IMR-90 (cell line): ENCODE measurements around the gene SLC5A11. TPM values are rescaled to one million over a fixed set of nuclear protein-coding genes. Genes with fewer than 3 reads are reported as not detected.

Experiments
- ATAC-seq: fragments of 200-7000 bp; cut with Tn5 transposase; 2 replicates; pipeline ENCODE4 v1.9.1; 2020; ENCODE audit warnings: low read depth, mild to moderate bottlenecking, moderate library complexity
- BruUV-seq: library from RNA; stranded (reverse); fragments of 400-500 nt; replicated peaks from 2 replicates; lab custom pipeline; 2021; lab: Mats Ljungman, UMichigan
- CTCF ChIA-PET: fragments of 300-600 bp; formaldehyde crosslinking; extraction: SDS; loops from one replicate; lab custom pipeline; 2021; ENCODE audit warnings: antibody characterized with exemption; lab: Yijun Ruan, JAX
- POLR2A ChIA-PET: fragments of 300-600 bp; sonication (Branson Sonifier 250); formaldehyde crosslinking; loops from one replicate; lab custom pipeline; 2022; ENCODE audit warnings: antibody characterized with exemption; ENCODE audit not compliant: unreplicated experiment; lab: Charles Lee
- DNase-seq: peaks from one replicate; pipeline ENCODE4 v3.0.0; 2013
- H2AFZ ChIP-seq: replicated peaks from 2 replicates; pipeline ENCODE3; 2013; ENCODE audit warnings: low read length, mild to moderate bottlenecking; ENCODE audit not compliant: poor library complexity
- H2AK5ac ChIP-seq: 2 replicates; pipeline ENCODE4 v1.6.1; 2013; ENCODE audit warnings: low read depth, low read length, inconsistent platforms
- H2AK9ac ChIP-seq: replicated peaks from 2 replicates; pipeline ENCODE3; 2013; ENCODE audit warnings: mild to moderate bottlenecking, low read depth, low read length, moderate library complexity; ENCODE audit not compliant: poor library complexity
- H2BK120ac ChIP-seq: 2 replicates; pipeline ENCODE4 v1.6.1; 2013; ENCODE audit warnings: low read depth, low read length, inconsistent platforms
- H2BK15ac ChIP-seq: 3 replicates; pipeline ENCODE4 v1.6.1; 2013; ENCODE audit warnings: low read depth, low read length, inconsistent platforms
- H2BK20ac ChIP-seq: 2 replicates; pipeline ENCODE4 v1.6.1; 2013; ENCODE audit warnings: low read depth, mild to moderate bottlenecking, inconsistent platforms, low read length, moderate library complexity
- H2BK5ac ChIP-seq: 2 replicates; pipeline ENCODE4 v1.6.1; 2013; ENCODE audit warnings: mild to moderate bottlenecking, low read depth, low read length, inconsistent platforms; ENCODE audit not compliant: poor library complexity, severe bottlenecking
- H3K14ac ChIP-seq: replicated peaks from 2 replicates; pipeline ENCODE4 v1.6.1; 2013; ENCODE audit warnings: low read depth, low read length, inconsistent platforms
- H3K18ac ChIP-seq: 2 replicates; pipeline ENCODE4 v1.6.1; 2013; ENCODE audit warnings: low read depth, low read length, control low read depth
- H3K23ac ChIP-seq: 2 replicates; pipeline ENCODE4 v1.6.1; 2013; ENCODE audit warnings: low read depth, low read length, inconsistent platforms
- H3K27ac ChIP-seq: 2 replicates; pipeline ENCODE4 v1.5.1; 2013; ENCODE audit warnings: mild to moderate bottlenecking, control low read depth, low read length; ENCODE audit not compliant: insufficient read depth
- H3K27me3 ChIP-seq: 2 replicates; pipeline ENCODE4 v1.6.1; 2013; ENCODE audit warnings: low read length; ENCODE audit not compliant: control insufficient read depth, insufficient read depth
- H3K36me3 ChIP-seq: 2 replicates; pipeline ENCODE4 v1.6.1; 2013; ENCODE audit warnings: low read length, mixed read lengths; ENCODE audit not compliant: control insufficient read depth, insufficient read depth
- H3K4ac ChIP-seq: 2 replicates; pipeline ENCODE4 v1.6.1; 2013; ENCODE audit warnings: low read depth, low read length, inconsistent platforms
- H3K4me1 ChIP-seq: 2 replicates; pipeline ENCODE4 v1.6.1; 2013; ENCODE audit warnings: low read length, mixed read lengths; ENCODE audit not compliant: control insufficient read depth, insufficient read depth
- H3K4me2 ChIP-seq: 2 replicates; pipeline ENCODE4 v1.6.1; 2013; ENCODE audit warnings: low read depth, mild to moderate bottlenecking, control low read depth, low read length, moderate library complexity
- H3K4me3 ChIP-seq: 2 replicates; pipeline ENCODE4 v1.5.1; 2013; ENCODE audit warnings: low read depth, mild to moderate bottlenecking, control low read depth, low read length, moderate library complexity; ENCODE audit not compliant: insufficient read depth
- H3K56ac ChIP-seq: 2 replicates; pipeline ENCODE4 v1.6.1; 2013; ENCODE audit warnings: low read length, inconsistent platforms; ENCODE audit not compliant: insufficient read depth; ENCODE audit errors: extremely low read depth
- H3K79me1 ChIP-seq, 2 experiments: 2 replicates each; pipeline ENCODE4 v1.6.1; 2013; ENCODE audit warnings: low read length in 2 of 2, inconsistent platforms in 1 of 2, low read depth in 1 of 2
- H3K9ac ChIP-seq: 2 replicates; pipeline ENCODE4 v1.6.1; 2013; ENCODE audit warnings: low read depth, low read length, control low read depth
- H3K9me1 ChIP-seq: 2 replicates; pipeline ENCODE4 v1.6.1; 2013; ENCODE audit warnings: low read length, inconsistent platforms; ENCODE audit not compliant: insufficient read depth
- H3K9me3 ChIP-seq: 2 replicates; pipeline ENCODE4 v1.6.1; 2013; ENCODE audit warnings: low read length; ENCODE audit not compliant: control insufficient read depth, insufficient read depth
- H4K20me1 ChIP-seq: 2 replicates; pipeline ENCODE4 v1.6.1; 2013; ENCODE audit warnings: low read length, inconsistent platforms; ENCODE audit not compliant: insufficient read depth
- H4K5ac ChIP-seq: 2 replicates; pipeline ENCODE4 v1.6.1; 2013; ENCODE audit warnings: mild to moderate bottlenecking, low read depth, low read length, control low read depth
- H4K8ac ChIP-seq, 2 experiments: 2 replicates each; pipeline ENCODE4 v1.6.1; 2013; ENCODE audit warnings: low read depth in 2 of 2, low read length in 2 of 2, control low read depth in 1 of 2, inconsistent platforms in 1 of 2
- H4K91ac ChIP-seq: 2 replicates; pipeline ENCODE4 v1.6.1; 2013; ENCODE audit warnings: low read depth, low read length, inconsistent platforms; ENCODE audit not compliant: insufficient read depth
- MAFK ChIP-seq: IDR thresholded peaks from 2 replicates; pipeline ENCODE4 v1.6.1; 2012; ENCODE audit warnings: low read depth, low read length, improper control_type of control experiment
- RAD21 ChIP-seq: IDR thresholded peaks from 2 replicates; pipeline ENCODE4 v1.6.1; 2012; ENCODE audit warnings: low read length, improper control_type of control experiment
- RFX5 ChIP-seq: IDR thresholded peaks from 2 replicates; pipeline ENCODE4 v1.8.0; 2012; ENCODE audit warnings: low read depth, mild to moderate bottlenecking, low read length, moderate library complexity
- WGBS, 2 experiments: methylation state at CpG; one replicate each; pipeline versions ENCODE4 v1.1.5 to v1.1.7; 2013; ENCODE audit warnings: missing lambda C conversion rate in 2 of 2; ENCODE audit not compliant: insufficient read length in 1 of 2; ENCODE audit errors: extremely low coverage in 2 of 2; 5-methylcytosine and 5-hydroxymethylcytosine counted together
- dilution Hi-C: fragments of 300-500 bp; cut with HindIII; formaldehyde crosslinking; loops from one replicate; pipeline ENCODE4 v1.14.3; 2018; ENCODE audit warnings: low sequenced_read_pairs; ENCODE audit not compliant: unreplicated experiment
- in situ Hi-C: fragments of 300-500 bp; cut with MboI; formaldehyde crosslinking; loops from 3 replicates; pipeline ENCODE4 v1.14.3; 2019; ENCODE audit warnings: low sequenced_read_pairs, inconsistent platforms, mixed read lengths
- intact Hi-C: fragments of 100-400 bp; cut with micrococcal nuclease; formaldehyde crosslinking; loops from 2 replicates; pipeline ENCODE4 v1.10.0; 2022
- polyA plus RNA-seq, 3 experiments: library from polyadenylated mRNA; depleted of rRNA; stranded (reverse); fragments of >200 nt; gene quantifications; 2 replicates each; pipeline ENCODE4 v1.2.3, GENCODE V29; 2012; ENCODE audit warnings: low replicate concordance in 1 of 3
- total RNA-seq: library from RNA; depleted of rRNA; stranded (reverse); fragments of >200 nt; gene quantifications from 2 replicates; pipeline ENCODE4 v1.2.3, GENCODE V29; 2012
- TF ChIP-seq, protein P1 (sequence below): conservative IDR thresholded peaks from 2 replicates; pipeline ENCODE4 v1.5.1; 2012; ENCODE audit warnings: mild to moderate bottlenecking, low read depth, low read length, improper control_type of control experiment

Gene SLC5A11
- total and polyA plus RNA-seq, 2 of the 4 experiments (the other 2 are of a cell fraction), result under 0.01 TPM; not detected in 1

DNA sequence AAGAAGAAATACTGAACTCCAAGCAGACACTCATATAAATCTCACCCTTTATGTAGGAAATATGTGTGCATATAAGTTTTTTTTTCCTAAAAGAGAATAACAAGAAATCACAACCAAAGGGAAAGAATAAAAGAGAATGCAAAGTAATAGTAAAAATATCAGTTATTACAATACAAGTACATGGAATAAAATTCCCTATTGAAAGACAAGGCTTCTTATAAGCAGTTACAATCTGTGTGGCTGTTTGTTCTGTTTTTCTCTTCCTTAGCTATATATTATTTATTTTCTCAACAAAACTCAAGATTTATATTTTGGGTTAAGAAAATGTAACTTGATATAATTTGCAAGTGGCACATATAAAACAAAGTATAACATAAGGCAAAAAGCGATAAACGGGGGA lies 41.7 kb downstream of the SLC5A11 start:
- intact Hi-C loops, result no loop called here
- H3K23ac ChIP-seq, result no peak overlapping the region
- POLR2A ChIA-PET, result no interaction called here

More for the DNA sequence above, 41.7 kb downstream of the SLC5A11 start:
- in situ Hi-C loops (no loop called here), dilution Hi-C loops (no loop called here)
- no peaks in the 10 kb centered on the region for H3K79me1 ChIP-seq
- no peak overlapping the region for H4K91ac ChIP-seq
- DNase-seq (no peak), ATAC-seq (no peak)
- BruUV-seq, result no TSS peak
- peaks cover 5% of the 10 kb centered on the region; the same call in 1 of the 2 replicates for H3K27me3 ChIP-seq
- H3K14ac ChIP-seq, result no peak overlapping the region
- H3K27ac ChIP-seq, result no peak overlapping the region
- H3K9me3 ChIP-seq, result peaks cover 3% of the 10 kb centered on the region; the same call in 1 of the 2 replicates
- no peaks in the 10 kb centered on the region for H4K20me1 ChIP-seq
- no peaks in the 10 kb centered on the region for H3K36me3 ChIP-seq
- H2AK5ac ChIP-seq, result no peak overlapping the region
- no peak overlapping the region for H2BK15ac ChIP-seq
- no peak overlapping the region for H3K9ac ChIP-seq
- H3K4ac ChIP-seq, result no peak overlapping the region
- no peak overlapping the region for H3K4me2 ChIP-seq
- H3K4me3 ChIP-seq, result no peak overlapping the region
- H2BK20ac ChIP-seq, result no peak overlapping the region
- no peak overlapping the region for H2BK120ac ChIP-seq
- no CpG with 5 or more reads among the region's 2 CpGs for WGBS, 2 experiments
- no peak overlapping the region for H3K18ac ChIP-seq
- H3K56ac ChIP-seq, result no peak overlapping the region
- H2AK9ac ChIP-seq, result no peak overlapping the region
- H3K4me1 ChIP-seq, result no peaks in the 10 kb centered on the region; the same call in 1 of the 2 replicates
- no peaks in the 10 kb centered on the region; the same call in 1 of the 2 replicates for H3K9me1 ChIP-seq
- H2BK5ac ChIP-seq, result no peak overlapping the region
- TF ChIP-seq RAD21 (no peak), MAFK (no peak), RFX5 (no peak)
- TF ChIP-seq, protein P1, sequence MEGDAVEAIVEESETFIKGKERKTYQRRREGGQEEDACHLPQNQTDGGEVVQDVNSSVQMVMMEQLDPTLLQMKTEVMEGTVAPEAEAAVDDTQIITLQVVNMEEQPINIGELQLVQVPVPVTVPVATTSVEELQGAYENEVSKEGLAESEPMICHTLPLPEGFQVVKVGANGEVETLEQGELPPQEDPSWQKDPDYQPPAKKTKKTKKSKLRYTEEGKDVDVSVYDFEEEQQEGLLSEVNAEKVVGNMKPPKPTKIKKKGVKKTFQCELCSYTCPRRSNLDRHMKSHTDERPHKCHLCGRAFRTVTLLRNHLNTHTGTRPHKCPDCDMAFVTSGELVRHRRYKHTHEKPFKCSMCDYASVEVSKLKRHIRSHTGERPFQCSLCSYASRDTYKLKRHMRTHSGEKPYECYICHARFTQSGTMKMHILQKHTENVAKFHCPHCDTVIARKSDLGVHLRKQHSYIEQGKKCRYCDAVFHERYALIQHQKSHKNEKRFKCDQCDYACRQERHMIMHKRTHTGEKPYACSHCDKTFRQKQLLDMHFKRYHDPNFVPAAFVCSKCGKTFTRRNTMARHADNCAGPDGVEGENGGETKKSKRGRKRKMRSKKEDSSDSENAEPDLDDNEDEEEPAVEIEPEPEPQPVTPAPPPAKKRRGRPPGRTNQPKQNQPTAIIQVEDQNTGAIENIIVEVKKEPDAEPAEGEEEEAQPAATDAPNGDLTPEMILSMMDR, result no peak
- no peak overlapping the region for H4K5ac ChIP-seq
- no peak overlapping the region for H2AFZ ChIP-seq
- no peak overlapping the region for H4K8ac ChIP-seq
- CTCF ChIA-PET, result interaction anchor here (0.9 kb wide), 1 partner anchor 19 kb away, joined by 5 read pairs; no protein-coding TSS in a partner anchor
